ENCODE results near the gene TNC. TPM values are rescaled to one million over a fixed set of nuclear protein-coding genes. Genes with fewer than 3 reads are reported as not detected.

The TNC gene
- total RNA-seq, 4 donors from 2014 or later, result 8.5 to 75.1 (median 45.4) TPM

DNA sequence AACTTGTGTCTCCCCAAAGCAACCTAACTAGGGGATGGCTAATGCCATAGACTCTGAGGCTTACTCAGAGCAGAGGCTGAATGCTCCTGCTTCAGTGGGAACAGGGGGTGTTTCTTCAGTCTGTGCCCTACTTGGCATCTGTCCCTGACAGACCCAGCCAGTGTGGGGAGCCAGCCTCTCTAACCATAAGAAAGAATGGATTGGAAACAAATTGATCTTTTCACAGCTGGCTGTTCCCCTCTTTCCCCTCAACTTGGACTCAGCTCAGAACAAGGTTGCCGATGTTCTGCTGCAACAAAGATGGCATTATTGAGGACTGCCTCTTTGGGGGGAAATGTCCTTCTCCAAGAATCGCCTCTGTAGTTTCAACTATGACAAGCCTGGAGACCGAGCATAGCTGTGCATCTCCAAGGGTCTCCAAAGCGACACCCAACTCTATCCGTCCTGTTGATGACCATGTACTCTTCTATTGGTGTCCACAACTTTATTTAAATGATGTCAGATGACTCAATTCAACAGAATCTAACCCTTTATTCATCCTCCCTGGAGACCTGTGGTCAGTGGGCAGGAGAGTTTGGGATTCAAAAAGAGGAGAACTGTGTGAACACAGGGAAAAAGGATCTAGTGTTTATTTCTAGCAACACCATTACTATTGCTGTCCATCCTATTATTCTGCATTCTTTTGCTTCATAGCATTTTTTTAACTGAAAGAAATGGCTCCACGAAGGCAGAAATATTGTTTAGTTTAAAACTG lies 24.7 kb upstream of the TNC start:
- H3K4me1 ChIP-seq, result peaks cover 0 to 3% (median 0%) of the 10 kb centered on the region in 3 donors
- 78 to 85% methylated on average over 6 of the region's 6 CpGs for WGBS, 2 donors

DNA sequence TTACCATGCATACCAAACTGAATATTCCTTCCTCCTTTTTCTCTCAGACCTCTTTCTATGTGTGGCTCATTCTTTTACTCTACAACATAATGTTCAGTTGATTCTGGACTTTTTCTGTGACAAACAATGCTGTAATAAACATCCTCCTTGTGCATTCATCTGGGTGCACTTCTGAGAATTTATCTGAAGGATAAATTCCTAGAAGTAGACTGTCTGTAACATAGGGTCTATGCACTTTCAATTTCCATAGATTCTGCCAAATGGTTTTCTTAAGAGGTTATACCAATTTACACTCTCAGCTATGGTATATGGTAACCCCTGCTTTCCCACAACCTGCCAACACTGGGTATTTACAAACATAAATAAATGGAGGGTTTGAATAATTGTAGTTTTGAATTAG lies 24.1 kb upstream of the TNC start:
- TF ChIP-seq POLR2A (IDR thresholded peaks at IDR 0.05), result no peak
- TF ChIP-seq, protein P1, sequence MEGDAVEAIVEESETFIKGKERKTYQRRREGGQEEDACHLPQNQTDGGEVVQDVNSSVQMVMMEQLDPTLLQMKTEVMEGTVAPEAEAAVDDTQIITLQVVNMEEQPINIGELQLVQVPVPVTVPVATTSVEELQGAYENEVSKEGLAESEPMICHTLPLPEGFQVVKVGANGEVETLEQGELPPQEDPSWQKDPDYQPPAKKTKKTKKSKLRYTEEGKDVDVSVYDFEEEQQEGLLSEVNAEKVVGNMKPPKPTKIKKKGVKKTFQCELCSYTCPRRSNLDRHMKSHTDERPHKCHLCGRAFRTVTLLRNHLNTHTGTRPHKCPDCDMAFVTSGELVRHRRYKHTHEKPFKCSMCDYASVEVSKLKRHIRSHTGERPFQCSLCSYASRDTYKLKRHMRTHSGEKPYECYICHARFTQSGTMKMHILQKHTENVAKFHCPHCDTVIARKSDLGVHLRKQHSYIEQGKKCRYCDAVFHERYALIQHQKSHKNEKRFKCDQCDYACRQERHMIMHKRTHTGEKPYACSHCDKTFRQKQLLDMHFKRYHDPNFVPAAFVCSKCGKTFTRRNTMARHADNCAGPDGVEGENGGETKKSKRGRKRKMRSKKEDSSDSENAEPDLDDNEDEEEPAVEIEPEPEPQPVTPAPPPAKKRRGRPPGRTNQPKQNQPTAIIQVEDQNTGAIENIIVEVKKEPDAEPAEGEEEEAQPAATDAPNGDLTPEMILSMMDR (IDR thresholded peaks at IDR 0.05), result no peak
- H3K36me3 ChIP-seq, result no peaks in the 10 kb centered on the region
- peaks cover 0 to 3% (median 0%) of the 10 kb centered on the region in 3 donors for H3K4me1 ChIP-seq
- no peak overlapping the region for H3K4me3 ChIP-seq
- intact Hi-C loops (cut with DNase I), result no loop called here
- no peak overlapping the region for H3K27ac ChIP-seq
- no peaks in the 10 kb centered on the region for H3K9me3 ChIP-seq
- DNase-seq, result no peak
- H3K27me3 ChIP-seq, result no peaks in the 10 kb centered on the region

More for the DNA sequence above, 24.7 kb upstream of the TNC start:
- Histone ChIP-seq H3K27me3 (no peaks in the 10 kb centered on the region), H3K4me3 (no peak overlapping the region), H3K9me3 (no peaks in the 10 kb centered on the region), H3K36me3 (no peaks in the 10 kb centered on the region), H3K27ac (no peak overlapping the region)
- TF ChIP-seq, protein P1 (IDR thresholded peaks at IDR 0.05), result no peak
- TF ChIP-seq POLR2A (IDR thresholded peaks at IDR 0.05), result no peak
- intact Hi-C loops (cut with DNase I), result no loop called here
- no peak for DNase-seq

DNA sequence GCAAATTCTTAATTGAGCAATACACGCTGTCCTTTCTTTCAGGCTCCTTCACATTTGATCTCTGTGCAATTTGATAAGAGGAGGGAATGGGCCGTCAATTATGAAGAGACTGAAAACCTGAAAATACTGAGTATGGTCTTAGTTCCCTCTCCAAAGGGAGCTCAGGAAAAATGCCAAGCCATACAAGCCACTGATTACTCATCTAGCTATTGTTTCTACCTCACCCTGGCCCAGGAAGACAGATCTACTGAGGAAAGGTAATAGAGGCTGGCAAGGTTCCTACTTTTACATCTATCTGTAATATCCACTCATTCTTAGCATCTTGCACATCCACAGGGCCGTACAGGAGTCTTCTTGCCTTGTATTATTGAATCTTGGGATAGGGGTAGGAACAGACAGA lies 23.7 kb upstream of the TNC start:
- Histone ChIP-seq H3K4me1 (peaks cover 0 to 3% (median 0%) of the 10 kb centered on the region in 3 donors), H3K27me3 (no peaks in the 10 kb centered on the region)

DNA sequence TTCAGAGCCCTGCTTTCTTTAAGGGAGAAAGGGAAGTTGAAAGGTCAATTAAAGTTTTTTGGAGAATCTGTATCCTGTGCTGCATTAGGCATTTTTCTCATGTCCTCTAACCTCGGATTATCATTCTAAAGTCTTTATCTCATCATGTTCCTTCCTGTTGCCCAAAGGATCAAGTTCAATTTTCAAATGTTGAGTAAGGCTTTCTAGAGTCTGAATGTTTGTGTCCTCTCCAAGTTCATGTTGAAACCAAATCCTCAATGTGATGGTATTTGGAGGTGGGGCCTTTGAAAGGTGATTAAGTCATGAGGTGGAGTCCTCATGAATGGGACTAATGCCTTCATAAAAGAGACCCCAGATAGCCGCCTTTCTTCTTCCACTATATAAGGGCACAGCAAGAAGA lies 20.2 kb upstream of the TNC start:
- 44 to 61% methylated on average over 2 of the region's 2 CpGs for WGBS, 2 donors
- intact Hi-C loops (cut with DNase I), result no loop called here
- Histone ChIP-seq H3K27ac (no peak overlapping the region), H3K27me3 (no peaks in the 10 kb centered on the region), H3K4me1 (peaks cover 0 to 9% (median 7%) of the 10 kb centered on the region in 3 donors), H3K36me3 (no peaks in the 10 kb centered on the region), H3K9me3 (no peaks in the 10 kb centered on the region), H3K4me3 (no peak overlapping the region)
- DNase-seq, result no peak
- TF ChIP-seq, protein P1 (IDR thresholded peaks at IDR 0.05), result no peak
- no peak for TF ChIP-seq POLR2A (IDR thresholded peaks at IDR 0.05)

More for the DNA sequence above, 23.7 kb upstream of the TNC start:
- H3K9me3 ChIP-seq, result no peaks in the 10 kb centered on the region
- H3K36me3 ChIP-seq, result no peaks in the 10 kb centered on the region
- intact Hi-C loops (cut with DNase I), result no loop called here
- no peak overlapping the region for H3K27ac ChIP-seq
- DNase-seq, result no peak
- TF ChIP-seq, protein P1 (IDR thresholded peaks at IDR 0.05), result no peak
- TF ChIP-seq POLR2A (IDR thresholded peaks at IDR 0.05), result no peak
- WGBS, 2 donors, result 84 to 87% methylated on average over 3 of the region's 3 CpGs
- no peak overlapping the region for H3K4me3 ChIP-seq

DNA sequence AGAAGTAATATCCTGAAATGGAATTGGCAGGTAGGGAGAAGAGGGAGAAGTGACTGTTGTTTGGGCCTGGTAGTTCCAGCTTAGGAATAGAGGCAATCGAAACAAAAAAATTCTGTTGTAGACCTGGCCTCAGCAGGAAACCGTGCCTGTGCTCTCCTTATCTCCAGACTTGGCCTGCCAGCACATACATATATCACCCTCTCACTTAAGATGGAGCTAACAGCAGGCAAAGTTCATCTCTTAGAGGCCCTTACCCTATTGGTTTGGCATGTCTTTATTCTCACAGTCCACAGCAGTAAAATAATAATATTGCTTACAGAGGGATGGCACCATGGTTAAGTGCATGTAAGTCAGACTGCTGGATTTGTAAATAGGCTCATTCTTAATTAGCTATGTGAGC lies 19.6 kb upstream of the TNC start:
- no peaks in the 10 kb centered on the region for H3K36me3 ChIP-seq
- WGBS, 2 donors, result 92 to 94% methylated on average over 2 of the region's 2 CpGs
- no peak for DNase-seq
- TF ChIP-seq POLR2A (IDR thresholded peaks at IDR 0.05), result no peak
- TF ChIP-seq, protein P1 (IDR thresholded peaks at IDR 0.05), result no peak
- no peaks in the 10 kb centered on the region for H3K27me3 ChIP-seq
- H3K27ac ChIP-seq, result no peak overlapping the region
- peaks cover 0 to 9% (median 7%) of the 10 kb centered on the region in 3 donors for H3K4me1 ChIP-seq
- intact Hi-C loops (cut with DNase I), result no loop called here
- no peak overlapping the region for H3K4me3 ChIP-seq
- no peaks in the 10 kb centered on the region for H3K9me3 ChIP-seq
